Thoracic aorta (tissue), 2 donors: ENCODE data around the gene TLR2. TPM values are rescaled to one million over a fixed set of nuclear protein-coding genes. Genes with fewer than 3 reads are reported as not detected.
A peak's percentile ranks its signal among the peaks of the same experiment; 100 is the strongest.
"Not testable (repeated sequence)": the region's sequence is repeated elsewhere in the genome, so short reads cannot be mapped to it uniquely, and the experiment has no call there.

ENCODE experiments used
- ATAC-seq: fragments of 150-250 bp; one replicate; pipeline ENCODE4 v1.8.0; 2017; ENCODE audit warnings: low read depth; ENCODE audit not compliant: insufficient number of reproducible peaks, low FRiP score
- DNase-seq: peaks from one replicate; pipeline ENCODE4 v3.0.0-alpha.2; 2020; ENCODE audit warnings: low spot score
- H3K27ac ChIP-seq, 2 donors: fragments of 200-600 bp; sonication (generic); 1 replicate in 1 of 2; 2 replicates in 1 of 2; pipeline ENCODE4 v1.5.1; 2016; ENCODE audit warnings: mild to moderate bottlenecking in 2 of 2, moderate library complexity in 2 of 2
- H3K27me3 ChIP-seq: fragments of 200-600 bp; sonication (generic); replicated peaks from 2 replicates; pipeline ENCODE4 v1.6.0; 2016; ENCODE audit warnings: mild to moderate bottlenecking; ENCODE audit not compliant: insufficient read depth
- H3K36me3 ChIP-seq: fragments of 200-600 bp; sonication (generic); one replicate; pipeline ENCODE4 v1.5.1; 2016
- H3K4me1 ChIP-seq, 2 donors: fragments of 200-600 bp; sonication (generic); 1 replicate in 1 of 2; 2 replicates in 1 of 2; pipeline versions ENCODE4 v1.5.1 to v1.6.0; 2016; ENCODE audit warnings: low read depth in 2 of 2, mild to moderate bottlenecking in 1 of 2; ENCODE audit not compliant: control insufficient read depth in 1 of 2
- H3K4me3 ChIP-seq: fragments of 200-600 bp; sonication (generic); 2 replicates; pipeline ENCODE4 v1.5.1; 2016; ENCODE audit warnings: mild to moderate bottlenecking
- H3K9me3 ChIP-seq: fragments of 200-600 bp; sonication (generic); 2 replicates; pipeline ENCODE4 v1.5.1; 2016
- CTCF ChIP-seq: fragments of 200-600 bp; sonication (generic); IDR thresholded peaks from one replicate; pipeline ENCODE4 v1.5.1; 2019; ENCODE audit warnings: antibody characterized with exemption
- total RNA-seq, 2 donors: library from RNA; depleted of rRNA; stranded (reverse); fragments of >200 nt; gene quantifications; one replicate each; pipeline versions ENCODE4 v1.1.0 to v1.2.3, GENCODE V29; 2016

Gene TLR2
- total RNA-seq, 2 donors from 2014 or later: 68.5 to 77.7 TPM

- no peak for ATAC-seq
These were observed 22.2 kb upstream of the TLR2 start for GRCh38 chr4:153661908-153662307.

GRCh38 chr4:153663667-153664066, 20.4 kb upstream of the TLR2 start:
- Histone ChIP-seq H3K27ac (no peak overlapping the region), H3K36me3 (no peaks in the 10 kb centered on the region), H3K4me3 (no peak overlapping the region), H3K4me1 (peaks cover 26 to 35% of the 10 kb centered on the region in 2 donors), H3K9me3 (no peaks in the 10 kb centered on the region), H3K27me3 (no peaks in the 10 kb centered on the region)
- no peak for ATAC-seq
- no peak for TF ChIP-seq CTCF
- DNase-seq: no peak

More at GRCh38 chr4:153661908-153662307, 22.2 kb upstream of the TLR2 start:
- DNase-seq: no peak
- Histone ChIP-seq H3K27ac (peak overlapping the region in 1 of 2 donors; percentile 28), H3K36me3 (no peaks in the 10 kb centered on the region), H3K27me3 (no peaks in the 10 kb centered on the region), H3K9me3 (no peaks in the 10 kb centered on the region), H3K4me1 (peaks cover 26 to 37% of the 10 kb centered on the region in 2 donors), H3K4me3 (no peak overlapping the region)
- no peak for TF ChIP-seq CTCF

GRCh38 chr4:153666505-153666904, 17.6 kb upstream of the TLR2 start:
- H3K36me3 ChIP-seq, ATAC-seq, DNase-seq, H3K9me3 ChIP-seq, H3K4me1 ChIP-seq, H3K4me3 ChIP-seq, H3K27ac ChIP-seq, H3K27me3 ChIP-seq: not testable (repeated sequence)

DNA sequence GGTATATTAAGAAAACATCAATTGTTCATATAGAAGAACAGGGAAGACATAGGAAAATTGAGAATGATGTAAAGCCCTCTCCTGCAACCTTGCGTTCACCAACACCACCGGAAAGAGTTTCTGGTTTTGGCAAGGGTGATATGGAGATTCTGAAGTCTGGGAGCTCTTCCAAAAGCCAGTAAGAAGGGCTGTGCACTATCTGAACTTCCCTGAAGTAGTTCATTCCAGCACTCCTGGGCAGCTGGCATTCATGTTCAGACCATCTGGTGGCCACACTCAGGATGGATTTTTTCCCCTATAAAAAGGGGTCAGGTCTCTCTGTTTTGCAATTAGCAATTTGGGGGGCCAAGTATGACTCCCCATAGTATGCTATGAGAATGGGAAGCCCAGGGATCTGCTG, 15.4 kb upstream of the TLR2 start:
- no peak for ATAC-seq

DNA sequence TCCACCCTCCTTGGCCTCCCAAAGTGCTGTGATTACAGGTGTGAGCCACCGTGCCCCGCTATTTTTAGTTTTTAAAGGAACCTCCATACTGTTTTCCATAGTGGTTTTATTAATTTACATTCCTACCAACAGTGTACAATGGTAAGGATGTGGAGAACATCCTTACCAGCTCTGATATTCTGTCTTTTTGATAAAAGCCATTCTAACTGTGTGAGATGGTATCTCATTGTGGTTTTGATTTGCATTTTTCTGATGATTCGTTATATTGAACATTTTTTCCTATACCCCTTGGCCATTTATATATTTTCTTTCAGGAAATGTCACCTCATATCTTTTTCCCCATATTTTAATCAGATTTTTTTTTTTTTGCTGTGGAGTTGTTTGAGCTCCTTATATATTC, 14.2 kb upstream of the TLR2 start:
- no peaks in the 10 kb centered on the region for H3K9me3 ChIP-seq
- H3K27ac ChIP-seq: no peak overlapping the region
- no peak for DNase-seq
- H3K27me3 ChIP-seq: no peaks in the 10 kb centered on the region
- no peak overlapping the region for H3K4me3 ChIP-seq
- no peaks in the 10 kb centered on the region for H3K36me3 ChIP-seq
- no peak for ATAC-seq
- no peak for TF ChIP-seq CTCF
- no peaks in the 10 kb centered on the region for H3K4me1 ChIP-seq

More for the DNA sequence above, 15.4 kb upstream of the TLR2 start:
- DNase-seq: no peak
- H3K27me3 ChIP-seq: no peaks in the 10 kb centered on the region
- H3K4me3 ChIP-seq: no peak overlapping the region
- no peak overlapping the region for H3K27ac ChIP-seq
- no peaks in the 10 kb centered on the region for H3K4me1 ChIP-seq
- no peaks in the 10 kb centered on the region for H3K36me3 ChIP-seq
- no peak for TF ChIP-seq CTCF
- H3K9me3 ChIP-seq: no peaks in the 10 kb centered on the region

- Histone ChIP-seq H3K9me3 (no peaks in the 10 kb centered on the region), H3K27me3 (no peaks in the 10 kb centered on the region), H3K4me3 (no peak overlapping the region), H3K4me1 (peaks cover 17 to 24% of the 10 kb centered on the region in 2 donors), H3K27ac (peak overlapping the region; percentile 16 to 56), H3K36me3 (no peaks in the 10 kb centered on the region)
- DNase-seq: no peak
- no peak for ATAC-seq
- no peak for TF ChIP-seq CTCF
These were observed 7.6 kb upstream of the TLR2 start for GRCh38 chr4:153676486-153676885.
